ENCODE data around the gene LRRC18. TPM values are rescaled to one million over a fixed set of nuclear protein-coding genes. Genes with fewer than 3 reads are reported as not detected.

Gene LRRC18
- polyA plus RNA-seq, 1 experiment = not detected

- Histone ChIP-seq H3K27me3 (ENCODE audit: control insufficient read depth, insufficient read depth, low read length) (peaks cover 3% of the 10 kb centered on the region; the same call in 1 of the 2 replicates), H3K36me3 (ENCODE audit: control insufficient read depth, insufficient read depth, low read length) (no peaks in the 10 kb centered on the region), H3K4me3 (ENCODE audit: low read depth, low read length) (no peak overlapping the region)
- TF ChIP-seq CTCF (IDR thresholded peaks at IDR 0.05; ENCODE audit: insufficient read depth, low read depth, low read length) = no peak
- CTCF ChIA-PET = interaction anchor here (0.6 kb wide), 1 partner anchor 269 kb away, joined by 3 read pairs; no protein-coding TSS in a partner anchor
- no peak for DNase-seq (ENCODE audit: low read depth)
- POLR2A ChIA-PET = no interaction called here
Observed at GRCh38 chr10:48926764-48927540, 12.7 kb downstream of the LRRC18 start.

GRCh38 chr10:48926255-48926654 lies 13.4 kb downstream of the LRRC18 start:
- POLR2A ChIA-PET = no interaction called here
- Histone ChIP-seq H3K4me3 (ENCODE audit: low read depth, low read length) (no peak overlapping the region), H3K36me3 (ENCODE audit: control insufficient read depth, insufficient read depth, low read length) (no peaks in the 10 kb centered on the region), H3K27me3 (ENCODE audit: control insufficient read depth, insufficient read depth, low read length) (peaks cover 3% of the 10 kb centered on the region; the same call in 1 of the 2 replicates)
- CTCF ChIA-PET = no interaction called here
- DNase-seq (ENCODE audit: low read depth) = no peak
- TF ChIP-seq CTCF (IDR thresholded peaks at IDR 0.05; ENCODE audit: insufficient read depth, low read depth, low read length) = no peak

- POLR2A ChIA-PET = no interaction called here
- Histone ChIP-seq H3K27me3 (ENCODE audit: control insufficient read depth, insufficient read depth, low read length) (peaks cover 3% of the 10 kb centered on the region; the same call in 1 of the 2 replicates), H3K4me3 (ENCODE audit: low read depth, low read length) (no peak overlapping the region), H3K36me3 (ENCODE audit: control insufficient read depth, insufficient read depth, low read length) (no peaks in the 10 kb centered on the region)
- no peak for DNase-seq (ENCODE audit: low read depth)
- TF ChIP-seq CTCF (IDR thresholded peaks at IDR 0.05; ENCODE audit: insufficient read depth, low read depth, low read length) = no peak
- CTCF ChIA-PET = no interaction called here
Observed at GRCh38 chr10:48924988-48925387, 14.7 kb downstream of the LRRC18 start.

DNA sequence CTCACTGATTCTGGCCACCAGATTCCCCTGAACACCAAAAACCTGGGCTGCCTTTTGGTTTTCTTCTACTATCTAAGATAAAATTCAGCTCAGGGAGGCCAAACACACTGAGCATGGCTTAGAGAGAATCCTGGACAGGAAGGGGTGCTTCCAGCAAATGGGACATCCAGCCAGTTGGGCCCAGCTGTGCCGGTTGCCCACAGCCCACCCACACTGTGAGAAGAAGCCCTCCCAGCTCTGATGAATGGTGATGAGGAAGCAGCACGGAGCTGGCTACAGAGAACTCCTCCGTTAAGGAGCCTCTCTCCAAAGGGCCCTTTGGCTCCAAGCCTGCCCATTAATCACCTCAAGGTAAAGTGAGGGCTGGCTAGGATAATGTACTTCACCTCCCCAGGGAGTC lies 15.9 kb downstream of the LRRC18 start:
- CTCF ChIA-PET = interaction anchor here (0.5 kb wide), 1 partner anchor 268 kb away, joined by 3 read pairs; no protein-coding TSS in a partner anchor
- POLR2A ChIA-PET = no interaction called here
- H3K36me3 ChIP-seq (ENCODE audit: control insufficient read depth, insufficient read depth, low read length) = no peaks in the 10 kb centered on the region
- H3K27me3 ChIP-seq (ENCODE audit: control insufficient read depth, insufficient read depth, low read length) = peaks cover 3% of the 10 kb centered on the region
- DNase-seq (ENCODE audit: low read depth) = no peak
- no peak overlapping the region for H3K4me3 ChIP-seq (ENCODE audit: low read depth, low read length)
- no peak for TF ChIP-seq CTCF (IDR thresholded peaks at IDR 0.05; ENCODE audit: insufficient read depth, low read depth, low read length)

DNA sequence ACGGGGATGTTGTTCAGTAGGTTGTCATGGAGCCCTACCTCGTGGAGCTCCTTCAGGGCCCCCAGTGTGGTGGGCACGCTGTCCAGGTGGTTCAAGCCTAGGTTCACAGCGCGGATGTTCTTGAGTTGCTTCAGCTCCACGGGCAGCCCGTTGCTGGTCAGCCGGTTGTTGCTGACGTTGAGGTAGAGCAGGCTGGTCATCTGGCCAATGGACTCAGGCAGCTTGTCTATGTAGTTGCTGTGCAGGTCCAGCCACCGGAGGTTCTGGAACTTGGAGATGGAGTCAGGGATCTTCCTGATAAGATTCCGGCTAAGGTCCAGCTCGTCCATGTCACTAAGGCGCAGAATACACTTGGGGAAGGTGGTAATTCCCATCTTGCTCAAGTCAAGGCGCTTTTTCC lies 26.0 kb downstream of the LRRC18 start:
- Histone ChIP-seq H3K27me3 (ENCODE audit: control insufficient read depth, insufficient read depth, low read length) (peaks cover 1% of the 10 kb centered on the region; the same call in 1 of the 2 replicates), H3K4me3 (ENCODE audit: low read depth, low read length) (no peak overlapping the region), H3K36me3 (ENCODE audit: control insufficient read depth, insufficient read depth, low read length) (no peaks in the 10 kb centered on the region)
- ChIA-PET CTCF (no interaction called here), POLR2A (no interaction called here)
- no peak for TF ChIP-seq CTCF (IDR thresholded peaks at IDR 0.05; ENCODE audit: insufficient read depth, low read depth, low read length)
- no peak for DNase-seq (ENCODE audit: low read depth)

Measured in BJ (cell line).